Spleen (tissue), 7 donors: ENCODE results near the gene DNER.

Experiments used
- CTCF ChIP-seq, 11 experiments: fragments of 200-600 bp in 7 of 11; fragments of 450-650 bp in 4 of 11; sonication (generic) in 4 of 11; IDR thresholded peaks in 8 of 11; conservative IDR thresholded peaks in 3 of 11; 1 replicate in 7 of 11; 2 replicates in 4 of 11; pipeline versions ENCODE4 v1.4.0 to v1.8.0; 2016 to 2021; ENCODE audit warnings: antibody characterized with exemption in 11 of 11, inconsistent platforms in 4 of 11, mild to moderate bottlenecking in 1 of 11
- POLR2A ChIP-seq, 3 donors: fragments of 450-650 bp; IDR thresholded peaks; one replicate each; pipeline ENCODE4 v1.5.1; 2017; ENCODE audit warnings: antibody characterized with exemption in 3 of 3, mild to moderate bottlenecking in 1 of 3
- POLR2AphosphoS5 ChIP-seq, 3 donors: sonication (generic); formaldehyde crosslinking; IDR thresholded peaks; one replicate each; pipeline ENCODE4 v1.5.1; 2017; ENCODE audit warnings: antibody characterized with exemption in 3 of 3
- donor health status: DM: no; HTN: no; CAD: no; lungs with moderate emphysema.
- donor health status: DM: no; HTN: no; CAD: no.
- donor health status: DM: no; HTN: no; CAD: no.

DNA sequence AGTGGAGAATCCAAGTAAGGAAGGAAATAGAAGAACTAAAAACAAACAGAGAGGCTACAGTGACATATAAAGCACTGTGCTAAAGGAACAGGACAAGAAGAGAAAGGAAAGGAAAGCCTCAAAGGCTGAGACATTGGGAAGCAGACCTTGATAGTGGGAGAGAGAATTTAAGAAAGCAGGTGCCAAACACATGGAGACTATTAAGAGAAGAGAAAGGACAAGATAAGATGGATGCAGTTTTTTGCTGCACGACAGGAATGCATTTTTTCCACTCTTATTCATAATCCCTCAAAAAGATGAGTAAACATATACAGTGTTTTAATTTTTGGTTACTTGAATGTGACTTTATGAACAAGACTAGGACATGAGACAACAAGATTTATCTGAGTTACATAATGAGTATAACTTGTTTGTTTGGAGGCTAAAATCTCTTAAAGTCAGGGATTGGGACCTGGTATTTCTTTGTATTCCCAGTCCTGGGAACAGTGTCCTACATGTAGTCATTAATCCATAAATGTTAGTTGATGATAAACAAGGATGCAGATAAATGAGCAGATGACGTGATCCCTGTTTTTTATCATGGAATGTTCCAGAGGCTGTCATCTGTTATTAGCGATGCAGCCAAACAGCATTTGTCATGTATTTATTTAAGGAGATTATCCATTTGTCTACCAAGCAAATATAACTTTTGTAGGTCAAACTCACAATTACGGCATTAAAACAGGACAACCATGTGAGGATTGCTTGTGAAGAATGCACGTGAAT lies 141.7 kb downstream of the DNER start:
- TF ChIP-seq POLR2AphosphoS5 (IDR thresholded peaks at IDR 0.05) (no peak), CTCF (IDR thresholded peaks at IDR 0.05 in 8 of 11, conservative IDR thresholded peaks at IDR 0.05 in 3 of 11) (no peak), POLR2A (IDR thresholded peaks at IDR 0.05) (no peak)
